ENCODE measurements around the gene EVA1A. TPM values are rescaled to one million over a fixed set of nuclear protein-coding genes. Genes with fewer than 3 reads are reported as not detected.

The EVA1A gene
- total and polyA plus RNA-seq, 12 donors = 0.53 to 4.3 (median 1.0) TPM; not detected in 3

- Histone ChIP-seq H3K36me3 (replicated peaks in 1 of 2) (no peaks in the 10 kb centered on the region), H3K4me1 (replicated peaks in 1 of 2) (no peaks in the 10 kb centered on the region), H3K9me3 (replicated peaks in 1 of 3) (no peaks in the 10 kb centered on the region), H3K4me3 (no peak overlapping the region), H3K27ac (no peak overlapping the region), H3K27me3 (peaks cover 5% of the 10 kb centered on the region)
- no peak for TF ChIP-seq CTCF (IDR thresholded peaks at IDR 0.05)
- no peak for TF ChIP-seq POLR2A (IDR thresholded peaks at IDR 0.05)
- 77 to 93% (median 84%) methylated on average over 4 of the region's 4 CpGs for WGBS, 4 donors
- DNase-seq = no peak
- intact Hi-C loops (cut with DNase I) = no loop called here
Observed at GRCh38 chr2:75555701-75556100, 5.0 kb downstream of the EVA1A start.

- Histone ChIP-seq H3K9me3 (replicated peaks in 1 of 3) (no peaks in the 10 kb centered on the region), H3K27ac (no peak overlapping the region), H3K4me3 (no peak overlapping the region), H3K27me3 (no peaks in the 10 kb centered on the region), H3K36me3 (replicated peaks in 1 of 2) (no peaks in the 10 kb centered on the region), H3K4me1 (replicated peaks in 1 of 2) (no peaks in the 10 kb centered on the region)
- TF ChIP-seq CTCF (IDR thresholded peaks at IDR 0.05) (no peak), POLR2A (IDR thresholded peaks at IDR 0.05) (no peak)
- WGBS, 4 donors = 82 to 83% (median 82%) methylated on average over 3 to 4 of the region's 4 CpGs
- no peak for DNase-seq
- intact Hi-C loops (cut with DNase I) = no loop called here
Observed at GRCh38 chr2:75553935-75554531, 6.7 kb downstream of the EVA1A start.

GRCh38 chr2:75552222-75552621 lies 8.5 kb downstream of the EVA1A start:
- DNase-seq = no peak
- Histone ChIP-seq H3K27ac (no peak overlapping the region), H3K27me3 (no peaks in the 10 kb centered on the region), H3K36me3 (replicated peaks in 1 of 2) (no peaks in the 10 kb centered on the region), H3K9me3 (replicated peaks in 1 of 3) (no peaks in the 10 kb centered on the region), H3K4me1 (replicated peaks in 1 of 2) (no peaks in the 10 kb centered on the region), H3K4me3 (no peak overlapping the region)
- intact Hi-C loops (cut with DNase I) = no loop called here
- no peak for TF ChIP-seq CTCF (IDR thresholded peaks at IDR 0.05)
- TF ChIP-seq POLR2A (IDR thresholded peaks at IDR 0.05) = no peak
- 69 to 84% (median 79%) methylated on average over 1 of the region's 1 CpG for WGBS, 4 donors

GRCh38 chr2:75551434-75551833 lies 9.3 kb downstream of the EVA1A start:
- intact Hi-C loops (cut with DNase I) = no loop called here
- WGBS, 4 donors = 82 to 86% (median 85%) methylated on average over 3 of the region's 3 CpGs

More at GRCh38 chr2:75551434-75551833, 9.3 kb downstream of the EVA1A start:
- DNase-seq = no peak
- H3K27me3 ChIP-seq = no peaks in the 10 kb centered on the region
- H3K27ac ChIP-seq = no peak overlapping the region
- no peaks in the 10 kb centered on the region for H3K4me1 ChIP-seq (replicated peaks in 1 of 2)
- no peaks in the 10 kb centered on the region for H3K36me3 ChIP-seq (replicated peaks in 1 of 2)
- H3K9me3 ChIP-seq (replicated peaks in 1 of 3) = no peaks in the 10 kb centered on the region
- TF ChIP-seq CTCF (IDR thresholded peaks at IDR 0.05) = no peak
- TF ChIP-seq POLR2A (IDR thresholded peaks at IDR 0.05) = no peak
- no peak overlapping the region for H3K4me3 ChIP-seq
